Kidney (tissue), 14 donors: Measurements from ENCODE around the gene PACSIN3. TPM values are rescaled to one million over a fixed set of nuclear protein-coding genes. Genes with fewer than 3 reads are reported as not detected.

ENCODE experiments used
- DNase-seq, 5 donors: peaks; one replicate each; pipeline ENCODE4 v3.0.0-alpha.2; 2013 to 2020
- FAIRE-seq: peaks from 2 replicates; lab custom pipeline; 2012; peaks lifted over from hg19 to GRCh38; lab: Jason Lieb, UNC
- H3K27ac ChIP-seq, 2 donors: one replicate each; pipeline ENCODE4 v1.7.0; 2013; ENCODE audit warnings: low read depth in 2 of 2, low read length in 2 of 2, inconsistent platforms in 1 of 2
- H3K27me3 ChIP-seq: one replicate; pipeline ENCODE4 v1.7.1; 2013; ENCODE audit warnings: low read length, inconsistent platforms; ENCODE audit not compliant: control insufficient read depth, insufficient read depth
- H3K36me3 ChIP-seq, 3 donors: one replicate each; pipeline versions ENCODE4 v1.7.0 to v1.7.1; 2013; ENCODE audit warnings: low read length in 3 of 3, control low read depth in 1 of 3, inconsistent platforms in 1 of 3; ENCODE audit not compliant: insufficient read depth in 3 of 3, control insufficient read depth in 2 of 3
- H3K4me1 ChIP-seq, 3 donors: one replicate each; pipeline versions ENCODE4 v1.7.0 to v1.7.1; 2013; ENCODE audit warnings: low read length in 3 of 3, inconsistent platforms in 1 of 3, low read depth in 1 of 3; ENCODE audit not compliant: control insufficient read depth in 2 of 3, insufficient read depth in 2 of 3
- H3K4me3 ChIP-seq, 3 donors: one replicate each; pipeline versions ENCODE4 v1.7.0 to v1.8.1; 2013; ENCODE audit warnings: low read length in 3 of 3, control low read depth in 1 of 3, inconsistent platforms in 1 of 3
- H3K9ac ChIP-seq, 3 donors: one replicate each; pipeline versions ENCODE4 v1.7.0 to v1.7.1; 2013; ENCODE audit warnings: low read length in 3 of 3, control low read depth in 1 of 3, inconsistent platforms in 1 of 3
- H3K9me3 ChIP-seq, 3 donors: one replicate each; pipeline versions ENCODE4 v1.7.0 to v1.7.1; 2013; ENCODE audit warnings: low read length in 3 of 3, control low read depth in 1 of 3, inconsistent platforms in 1 of 3; ENCODE audit not compliant: control insufficient read depth in 2 of 3, insufficient read depth in 1 of 3
- CTCF ChIP-seq: IDR thresholded peaks from 3 replicates; pipeline ENCODE4 v1.5.1; 2012; ENCODE audit warnings: mild to moderate bottlenecking, moderate library complexity, borderline replicate concordance; ENCODE audit not compliant: insufficient read depth; ENCODE audit errors: extremely low read depth
- intact Hi-C: fragments of 100-400 bp; cut with DNase I; formaldehyde crosslinking; loops from one replicate; pipeline ENCODE4 v1.11.1; 2022
- polyA plus RNA-seq: library from polyadenylated mRNA; stranded (reverse); fragments of 350-450 nt; fragmentation: Illumina TruSeq; extraction: RNeasy Lipid Tissue Mini Kit (QIAGEN cat#74804); gene quantifications from one replicate; pipeline ENCODE4 v1.2.3, GENCODE V29; 2014; ENCODE audit warnings: low read depth, low replicate concordance; ENCODE audit not compliant: insufficient read depth
- total RNA-seq: library from RNA; stranded (reverse); fragmentation: NEBNext Ultra II Directional; extraction: Animal tissue kit (Norgen Biotek cat#: 25700); gene quantifications from one replicate; pipeline ENCODE4 v1.2.1, GENCODE V29; 2021
- donor health status: control.
- donor health status: control.
- donor health status: control.
- donor health status: control.
- donor health status: control.
- donor health status: DM: yes; HTN: yes; CAD: no.
- donor health status: Normal renal cell carcinoma (clear cell type).

PACSIN3 gene
- total and polyA plus RNA-seq, 2 donors from 2014 or later = 15.1 to 28.5 TPM

- peaks cover 0 to 30% (median 22%) of the 10 kb centered on the region in 3 donors for H3K36me3 ChIP-seq
- intact Hi-C loops = no loop called here
These were observed 24.3 kb downstream of the PACSIN3 start for GRCh38 chr11:47161890-47162289.

GRCh38 chr11:47161134-47161854, 24.9 kb downstream of the PACSIN3 start:
- TF ChIP-seq CTCF = peak; percentile 51
- peaks cover 0 to 24% (median 16%) of the 10 kb centered on the region in 3 donors for H3K36me3 ChIP-seq
- intact Hi-C loops = no loop called here
- no peaks in the 10 kb centered on the region for H3K4me1 ChIP-seq
- no peaks in the 10 kb centered on the region for H3K9me3 ChIP-seq
- FAIRE-seq (no peak), DNase-seq (peak; percentile 65 to 82 (median 78))
- H3K27me3 ChIP-seq = no peaks in the 10 kb centered on the region
- no peak overlapping the region for H3K4me3 ChIP-seq
- H3K9ac ChIP-seq = no peak overlapping the region
- H3K27ac ChIP-seq = no peak overlapping the region

More at GRCh38 chr11:47161890-47162289, 24.3 kb downstream of the PACSIN3 start:
- no peaks in the 10 kb centered on the region for H3K4me1 ChIP-seq
- H3K9ac ChIP-seq = no peak overlapping the region
- no peak overlapping the region for H3K27ac ChIP-seq
- no peak for TF ChIP-seq CTCF
- H3K27me3 ChIP-seq = no peaks in the 10 kb centered on the region
- DNase-seq = no peak
- no peak for FAIRE-seq
- H3K9me3 ChIP-seq = no peaks in the 10 kb centered on the region
- H3K4me3 ChIP-seq = no peak overlapping the region

DNA sequence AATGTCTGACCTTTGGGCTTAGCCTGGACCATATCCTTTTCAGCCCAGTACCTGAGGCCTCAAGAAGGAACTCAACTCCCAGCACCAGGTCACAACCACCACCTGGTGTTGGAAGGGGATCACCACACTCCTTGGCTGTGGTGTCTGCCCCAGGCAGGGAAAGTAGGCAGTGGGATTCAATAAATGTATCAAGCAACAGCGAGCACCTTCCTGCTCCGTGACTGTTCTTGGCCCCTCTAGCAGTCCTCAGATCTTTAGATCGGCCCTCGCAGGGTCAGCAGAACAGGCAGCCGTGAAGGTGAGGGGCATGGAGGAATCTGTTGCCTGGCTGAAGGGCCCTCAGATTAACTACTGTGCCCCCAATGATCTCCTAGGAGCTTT, 25.5 kb downstream of the PACSIN3 start:
- intact Hi-C loops = no loop called here
- no peaks in the 10 kb centered on the region for H3K4me1 ChIP-seq
- DNase-seq = no peak
- H3K27ac ChIP-seq = no peak overlapping the region
- H3K9me3 ChIP-seq = no peaks in the 10 kb centered on the region
- TF ChIP-seq CTCF = no peak
- no peak for FAIRE-seq
- H3K9ac ChIP-seq = no peak overlapping the region
- no peaks in the 10 kb centered on the region for H3K27me3 ChIP-seq
- no peak overlapping the region for H3K4me3 ChIP-seq
- H3K36me3 ChIP-seq = peaks cover 0 to 19% (median 12%) of the 10 kb centered on the region in 3 donors

- no peak for TF ChIP-seq CTCF
- Histone ChIP-seq H3K9ac (no peak overlapping the region), H3K27me3 (no peaks in the 10 kb centered on the region), H3K4me1 (no peaks in the 10 kb centered on the region), H3K9me3 (no peaks in the 10 kb centered on the region), H3K27ac (no peak overlapping the region), H3K4me3 (no peak overlapping the region), H3K36me3 (no peaks in the 10 kb centered on the region)
- FAIRE-seq = no peak
- intact Hi-C loops = loop anchor here (5.0 kb wide), 1 partner anchor 271 kb away; no protein-coding TSS in a partner anchor
- no peak for DNase-seq
These were observed 28.0 kb downstream of the PACSIN3 start for GRCh38 chr11:47158242-47158641.
